Measurements from ENCODE around the gene CHD6. TPM values are rescaled to one million over a fixed set of nuclear protein-coding genes. Genes with fewer than 3 reads are reported as not detected.

The CHD6 gene
- total RNA-seq, 1 experiment from 2014 or later: 26.6 TPM

- TF ChIP-seq CTCF (IDR thresholded peaks at IDR 0.05 in 2 of 3, conservative IDR thresholded peaks at IDR 0.05 in 1 of 3; ENCODE audit: borderline replicate concordance in 1 of 3, insufficient read depth in 1 of 3, low read depth in 2 of 3, low read length in 2 of 3) (no peak), EZH2 (IDR thresholded peaks at IDR 0.05) (no peak), YY1 (IDR thresholded peaks at IDR 0.05; ENCODE audit: extremely low read depth, insufficient replicate concordance, low read depth, low read length) (no peak), RAD21 (IDR thresholded peaks at IDR 0.05; ENCODE audit: low read depth) (no peak), JUND (IDR thresholded peaks at IDR 0.05) (no peak), ATF3 (IDR thresholded peaks at IDR 0.05) (no peak), TCF7L2 (IDR thresholded peaks at IDR 0.05; ENCODE audit: borderline replicate concordance, extremely low read depth, insufficient read depth, insufficient read length) (no peak), FOSL1 (IDR thresholded peaks at IDR 0.05; ENCODE audit: low read depth) (no peak), SP1 (IDR thresholded peaks at IDR 0.05; ENCODE audit: low read depth) (no peak), CEBPB (IDR thresholded peaks at IDR 0.05; ENCODE audit: low read depth) (no peak), POLR2AphosphoS5 (IDR thresholded peaks at IDR 0.05; ENCODE audit: low read depth, low read length) (no peak), POLR2A (IDR thresholded peaks at IDR 0.05; ENCODE audit: borderline replicate concordance, extremely low read depth, insufficient read depth, insufficient read length) (no peak), ZFX (IDR thresholded peaks at IDR 0.05) (no peak)
- TF ChIP-seq, protein P1, sequence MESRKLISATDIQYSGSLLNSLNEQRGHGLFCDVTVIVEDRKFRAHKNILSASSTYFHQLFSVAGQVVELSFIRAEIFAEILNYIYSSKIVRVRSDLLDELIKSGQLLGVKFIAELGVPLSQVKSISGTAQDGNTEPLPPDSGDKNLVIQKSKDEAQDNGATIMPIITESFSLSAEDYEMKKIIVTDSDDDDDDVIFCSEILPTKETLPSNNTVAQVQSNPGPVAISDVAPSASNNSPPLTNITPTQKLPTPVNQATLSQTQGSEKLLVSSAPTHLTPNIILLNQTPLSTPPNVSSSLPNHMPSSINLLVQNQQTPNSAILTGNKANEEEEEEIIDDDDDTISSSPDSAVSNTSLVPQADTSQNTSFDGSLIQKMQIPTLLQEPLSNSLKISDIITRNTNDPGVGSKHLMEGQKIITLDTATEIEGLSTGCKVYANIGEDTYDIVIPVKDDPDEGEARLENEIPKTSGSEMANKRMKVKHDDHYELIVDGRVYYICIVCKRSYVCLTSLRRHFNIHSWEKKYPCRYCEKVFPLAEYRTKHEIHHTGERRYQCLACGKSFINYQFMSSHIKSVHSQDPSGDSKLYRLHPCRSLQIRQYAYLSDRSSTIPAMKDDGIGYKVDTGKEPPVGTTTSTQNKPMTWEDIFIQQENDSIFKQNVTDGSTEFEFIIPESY (IDR thresholded peaks at IDR 0.05; ENCODE audit: extremely low read depth, insufficient replicate concordance, low read length): no peak
- RAD21 ChIA-PET (ENCODE audit: low non-redundant PET in 1 of 2, low total read pairs in 2 of 2, uncharacterized antibody in 2 of 2, unreplicated experiment in 2 of 2): no interaction called here
- no peak overlapping the region for H3K4me3 ChIP-seq (replicated peaks in 1 of 2; ENCODE audit: low read depth in 1 of 2, low read length in 2 of 2)
- H3K79me2 ChIP-seq (ENCODE audit: insufficient read depth, low read length): no peaks in the 10 kb centered on the region
- intact Hi-C loops (cut with micrococcal nuclease): no loop called here
- ATAC-seq (no peak), DNase-seq (ENCODE audit: low read depth, low spot score) (no peak)
- no peak overlapping the region for H2AFZ ChIP-seq (ENCODE audit: low read depth, low read length, poor library complexity, severe bottlenecking)
- no TSS peak for BruUV-seq (replicated peaks)
- no peak overlapping the region for H3K27ac ChIP-seq (ENCODE audit: low read depth, low read length)
- no peaks in the 10 kb centered on the region for H4K20me1 ChIP-seq (ENCODE audit: insufficient read depth)
- peaks cover 0 to 25% of the 10 kb centered on the region in 2 experiments; a peak in 2 of 4 replicates for H3K36me3 ChIP-seq (ENCODE audit: control insufficient read depth in 1 of 2, insufficient read depth in 2 of 2, low read length in 2 of 2)
- H3K9me3 ChIP-seq (ENCODE audit: control insufficient read depth in 1 of 2, insufficient read depth in 1 of 2, low read depth in 1 of 2, low read length in 2 of 2): no peaks in the 10 kb centered on the region
- no peak overlapping the region for H3K9ac ChIP-seq (ENCODE audit: low read length)
- no peaks in the 10 kb centered on the region for H3K9me2 ChIP-seq (ENCODE audit: insufficient read depth)
- H3K4me2 ChIP-seq (ENCODE audit: low read length): no peak overlapping the region
- POLR2A ChIA-PET: no interaction called here
- no peaks in the 10 kb centered on the region for H3K4me1 ChIP-seq (ENCODE audit: control insufficient read depth in 1 of 2, insufficient read depth in 2 of 2, low read length in 2 of 2)
- no peaks in the 10 kb centered on the region for H3K27me3 ChIP-seq (ENCODE audit: insufficient read depth, low read length)
- CTCF ChIA-PET: no interaction called here
Observed at GRCh38 chr20:41418031-41418430, 200.1 kb downstream of the CHD6 start.

All from HCT116 (cell line).